COLO668 (cell line): ENCODE results near the gene SREK1.
A peak's percentile ranks its signal among the peaks of the same experiment; 100 is the strongest.
"Not testable (repeated sequence)": the region's sequence is repeated elsewhere in the genome, so short reads cannot be mapped to it uniquely, and the experiment has no call there.

Experiments used
- DNase-seq: peaks from one replicate; lab custom pipeline; 2025; ENCODE audit not compliant: unreplicated experiment; lab: John Stamatoyannopoulos, UW

Gene SREK1

GRCh38 chr5:66213533-66213932 lies 69.4 kb downstream of the SREK1 start:
- DNase-seq, result no peak

GRCh38 chr5:66222455-66222854 lies 78.4 kb downstream of the SREK1 start:
- DNase-seq, result no peak

- not testable (repeated sequence) for DNase-seq
These were observed 78.8 kb downstream of the SREK1 start for GRCh38 chr5:66222896-66223295.

GRCh38 chr5:66223637-66224036 lies 79.5 kb downstream of the SREK1 start:
- no peak for DNase-seq

- DNase-seq, result no peak
These were observed 80.2 kb downstream of the SREK1 start for GRCh38 chr5:66224274-66224673.

GRCh38 chr5:66224773-66225553 lies 80.9 kb downstream of the SREK1 start:
- DNase-seq, result no peak

GRCh38 chr5:66230551-66230950 lies 86.5 kb downstream of the SREK1 start:
- DNase-seq, result peak; percentile 27

- DNase-seq, result no peak
These were observed 87.4 kb downstream of the SREK1 start for GRCh38 chr5:66231508-66231907.

- DNase-seq, result no peak
These were observed 88.2 kb downstream of the SREK1 start for GRCh38 chr5:66232275-66232674.

GRCh38 chr5:66232706-66233445 lies 88.8 kb downstream of the SREK1 start:
- DNase-seq, result no peak
